Neural progenitor cell (in vitro differentiated cells): Measurements from ENCODE around the gene TANC1. TPM values are rescaled to one million over a fixed set of nuclear protein-coding genes. Genes with fewer than 3 reads are reported as not detected.

Experiments used
- DNase-seq: peaks from one replicate; pipeline ENCODE4 v3.0.0-alpha.2; 2016; ENCODE audit warnings: low spot score
- H2AFZ ChIP-seq: fragments of 200-600 bp; sonication (generic); replicated peaks from 2 replicates; pipeline ENCODE4 v1.6.1; 2016; ENCODE audit warnings: antibody characterized with exemption
- H3F3A ChIP-seq: fragments of 200-600 bp; sonication (generic); 2 replicates; pipeline ENCODE4 v1.6.1; 2016; ENCODE audit warnings: antibody characterized with exemption, low read depth
- H3K27ac ChIP-seq: fragments of 200-600 bp; sonication (generic); 2 replicates; pipeline ENCODE4 v1.5.1; 2016; ENCODE audit warnings: mild to moderate bottlenecking
- H3K27me3 ChIP-seq: fragments of 200-600 bp; sonication (generic); 2 replicates; pipeline ENCODE4 v1.6.1; 2016; ENCODE audit warnings: mild to moderate bottlenecking, moderate library complexity
- H3K36me3 ChIP-seq: fragments of 200-600 bp; sonication (generic); 2 replicates; pipeline ENCODE4 v1.5.1; 2016
- H3K4me1 ChIP-seq: fragments of 200-600 bp; sonication (generic); 2 replicates; pipeline ENCODE4 v1.6.1; 2016; ENCODE audit warnings: mixed run types
- H3K4me2 ChIP-seq: fragments of 200-600 bp; sonication (generic); 2 replicates; pipeline ENCODE4 v1.6.1; 2016
- H3K4me3 ChIP-seq: fragments of 200-600 bp; sonication (generic); 2 replicates; pipeline ENCODE4 v1.5.1; 2016
- H3K79me2 ChIP-seq: fragments of 200-600 bp; sonication (generic); 2 replicates; pipeline ENCODE4 v1.6.1; 2016; ENCODE audit warnings: low read depth
- H3K9ac ChIP-seq: fragments of 200-600 bp; sonication (generic); 2 replicates; pipeline ENCODE4 v1.6.1; 2016
- H3K9me3 ChIP-seq: fragments of 200-600 bp; sonication (generic); 2 replicates; pipeline ENCODE4 v1.5.1; 2016; ENCODE audit warnings: low read depth
- H4K20me1 ChIP-seq: fragments of 200-600 bp; sonication (generic); 2 replicates; pipeline ENCODE4 v1.6.1; 2016; ENCODE audit warnings: low read depth
- H3K27ac Mint-ChIP-seq: 3 replicates; pipeline ENCODE4 v1.8.0; 2021; ENCODE audit warnings: mixed read lengths
- H3K27me3 Mint-ChIP-seq: 2 replicates; pipeline ENCODE4 v1.8.0; 2022; ENCODE audit warnings: low read depth, mild to moderate bottlenecking, inconsistent platforms, moderate library complexity, mixed read lengths; ENCODE audit not compliant: insufficient read depth
- H3K36me3 Mint-ChIP-seq: 3 replicates; pipeline ENCODE4 v1.8.0; 2021; ENCODE audit warnings: mixed read lengths
- H3K4me1 Mint-ChIP-seq: 3 replicates; pipeline ENCODE4 v1.8.0; 2021; ENCODE audit warnings: mixed read lengths
- H3K4me3 Mint-ChIP-seq: 3 replicates; pipeline ENCODE4 v1.8.0; 2021; ENCODE audit warnings: mild to moderate bottlenecking, moderate library complexity, mixed read lengths
- H3K9me3 Mint-ChIP-seq: 3 replicates; pipeline ENCODE4 v1.8.0; 2020; ENCODE audit warnings: mixed read lengths
- CTCF ChIP-seq: fragments of 200-600 bp; sonication (generic); IDR thresholded peaks from 2 replicates; pipeline ENCODE4 v1.5.1; 2017; ENCODE audit warnings: antibody characterized with exemption, mild to moderate bottlenecking
- EZH2 ChIP-seq: fragments of 200-600 bp; sonication (generic); IDR thresholded peaks from 2 replicates; pipeline ENCODE4 v1.6.1; 2017; ENCODE audit warnings: antibody characterized with exemption, mild to moderate bottlenecking, moderate library complexity
- EZH2phosphoT487 ChIP-seq: fragments of 200-600 bp; sonication (generic); IDR thresholded peaks from 2 replicates; pipeline ENCODE4 v1.6.1; 2017; ENCODE audit warnings: antibody characterized with exemption
- total RNA-seq: library from RNA; depleted of rRNA; stranded (reverse); fragments of >200 nt; gene quantifications from 2 replicates; pipeline ENCODE4 v1.2.3, GENCODE V29; 2015; ENCODE audit warnings: low replicate concordance

TANC1 gene
- total RNA-seq, 1 donor from 2014 or later, result 11.9 TPM

DNA sequence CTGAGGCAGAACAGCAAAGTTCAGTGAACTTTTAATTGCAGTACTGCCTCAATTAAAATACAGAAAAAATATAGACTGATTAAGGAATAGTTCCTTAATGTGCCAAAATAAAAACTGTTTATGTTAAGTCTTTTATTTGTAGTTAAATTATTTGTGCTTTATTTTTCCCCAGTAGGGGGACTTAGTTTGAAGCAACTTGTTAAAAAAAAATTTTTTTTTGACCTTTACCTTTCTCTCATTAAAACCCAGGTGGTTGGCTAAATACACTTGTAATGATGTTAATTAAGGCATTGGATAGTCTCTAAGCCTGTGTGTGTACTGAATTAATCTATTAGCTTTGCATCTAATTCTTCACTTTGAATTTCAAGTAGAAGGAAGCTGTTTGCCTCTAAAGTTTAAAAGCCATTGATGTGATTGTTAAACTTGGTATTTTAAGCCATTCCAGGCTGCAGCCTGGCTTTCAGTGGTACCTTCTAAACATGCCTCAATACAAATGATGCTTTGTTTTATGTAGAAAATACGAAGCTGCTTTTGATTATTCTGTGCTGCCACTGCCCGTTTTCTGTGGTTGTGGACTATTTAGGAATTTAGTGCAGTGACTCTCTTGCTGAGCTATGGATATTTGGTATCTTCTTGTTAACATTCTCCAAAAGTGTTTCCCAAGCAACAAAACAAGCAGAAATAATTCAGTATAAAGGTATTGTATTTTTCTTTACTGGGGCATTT lies 102.9 kb downstream of the TANC1 start:
- Mint-ChIP-seq H3K36me3 (peaks cover 6% of the 10 kb centered on the region), H3K4me3 (no peak overlapping the region), H3K27me3 (no peaks in the 10 kb centered on the region), H3K27ac (no peak overlapping the region), H3K9me3 (no peaks in the 10 kb centered on the region), H3K4me1 (peaks cover 6% of the 10 kb centered on the region)
- H3K27me3 ChIP-seq, result peaks cover 16% of the 10 kb centered on the region
- H3K4me2 ChIP-seq, result peak overlapping the region; percentile 8
- no peaks in the 10 kb centered on the region for H3K36me3 ChIP-seq
- peaks cover 5% of the 10 kb centered on the region for H3F3A ChIP-seq
- no peak overlapping the region for H3K4me3 ChIP-seq
- no peak for DNase-seq
- peaks cover 21% of the 10 kb centered on the region for H3K4me1 ChIP-seq
- no peak overlapping the region for H3K27ac ChIP-seq
- H4K20me1 ChIP-seq, result no peaks in the 10 kb centered on the region
- TF ChIP-seq EZH2 (no peak), CTCF (no peak), EZH2phosphoT487 (peak; percentile 24)
- H3K9ac ChIP-seq, result no peak overlapping the region
- no peak overlapping the region for H2AFZ ChIP-seq
- H3K79me2 ChIP-seq, result no peaks in the 10 kb centered on the region
- H3K9me3 ChIP-seq, result no peaks in the 10 kb centered on the region

DNA sequence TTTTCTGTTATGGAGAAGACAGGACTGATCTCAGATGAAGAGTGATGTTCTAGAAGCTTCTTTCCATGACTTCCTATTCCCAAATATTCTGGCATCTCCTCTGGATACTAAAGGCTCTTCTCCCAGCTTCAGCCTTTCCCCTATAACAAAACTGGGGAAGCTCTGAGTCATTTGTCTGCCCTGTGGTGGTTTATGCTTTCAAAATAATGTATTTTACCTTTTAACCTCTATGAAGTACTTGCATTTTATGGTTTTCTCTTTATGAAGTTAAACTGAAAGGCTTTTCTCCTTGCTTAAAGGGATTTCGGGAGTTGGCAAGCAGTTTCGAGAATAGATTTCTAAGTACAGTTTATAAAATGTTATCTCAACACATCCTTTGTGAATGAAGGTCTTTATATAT lies 104.4 kb downstream of the TANC1 start:
- Histone ChIP-seq H3K27me3 (peaks cover 5% of the 10 kb centered on the region), H3K27ac (no peak overlapping the region), H3K9me3 (no peaks in the 10 kb centered on the region), H4K20me1 (no peaks in the 10 kb centered on the region), H3K36me3 (no peaks in the 10 kb centered on the region), H2AFZ (no peak overlapping the region), H3K9ac (no peak overlapping the region), H3F3A (no peaks in the 10 kb centered on the region), H3K4me3 (no peak overlapping the region), H3K79me2 (no peaks in the 10 kb centered on the region), H3K4me2 (no peak overlapping the region), H3K4me1 (peaks cover 10% of the 10 kb centered on the region)
- TF ChIP-seq EZH2, result no peak
- TF ChIP-seq CTCF, result no peak
- no peak for TF ChIP-seq EZH2phosphoT487
- Mint-ChIP-seq H3K4me3 (no peak overlapping the region), H3K27me3 (no peaks in the 10 kb centered on the region), H3K36me3 (peaks cover 6% of the 10 kb centered on the region), H3K4me1 (peaks cover 6% of the 10 kb centered on the region), H3K9me3 (no peaks in the 10 kb centered on the region), H3K27ac (no peak overlapping the region)
- DNase-seq, result no peak

DNA sequence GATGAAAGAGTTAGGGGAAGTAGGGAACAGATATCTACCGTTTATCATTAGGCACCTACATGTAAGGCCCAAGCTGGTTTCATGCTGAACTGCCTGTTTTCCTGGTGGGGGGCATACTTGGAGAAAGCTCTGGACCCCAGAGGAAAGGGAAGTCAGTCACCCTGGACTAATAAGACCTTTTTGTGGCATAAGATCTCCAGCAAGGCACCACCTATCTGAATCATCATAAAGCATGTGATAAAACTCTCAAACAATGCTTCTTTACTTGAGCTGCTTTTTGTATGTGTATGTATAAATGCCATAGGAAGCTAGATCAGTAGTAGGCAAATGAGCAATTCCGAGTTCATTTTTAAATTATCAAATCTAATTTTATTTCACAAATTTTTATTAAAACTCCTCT lies 104.8 kb downstream of the TANC1 start:
- no peaks in the 10 kb centered on the region for H3K79me2 ChIP-seq
- no peak overlapping the region for H3K4me2 ChIP-seq
- H3K27ac ChIP-seq, result no peak overlapping the region
- no peaks in the 10 kb centered on the region for H3K36me3 ChIP-seq
- Mint-ChIP-seq H3K9me3 (no peaks in the 10 kb centered on the region), H3K4me3 (no peak overlapping the region), H3K36me3 (peaks cover 6% of the 10 kb centered on the region), H3K27ac (no peak overlapping the region), H3K27me3 (no peaks in the 10 kb centered on the region), H3K4me1 (peaks cover 7% of the 10 kb centered on the region)
- peaks cover under 1% of the 10 kb centered on the region for H3K27me3 ChIP-seq
- H3F3A ChIP-seq, result no peaks in the 10 kb centered on the region
- no peak for TF ChIP-seq EZH2phosphoT487
- no peaks in the 10 kb centered on the region for H4K20me1 ChIP-seq
- H3K9me3 ChIP-seq, result no peaks in the 10 kb centered on the region
- H3K4me1 ChIP-seq, result peaks cover 11% of the 10 kb centered on the region
- DNase-seq, result no peak
- H3K4me3 ChIP-seq, result no peak overlapping the region
- H2AFZ ChIP-seq, result no peak overlapping the region
- H3K9ac ChIP-seq, result no peak overlapping the region

- no peaks in the 10 kb centered on the region for H3K9me3 ChIP-seq
- no peaks in the 10 kb centered on the region for H3K36me3 ChIP-seq
- no peaks in the 10 kb centered on the region for H3F3A ChIP-seq
- no peak overlapping the region for H3K4me2 ChIP-seq
- no peak overlapping the region for H3K27ac ChIP-seq
- H3K9me3 Mint-ChIP-seq, result no peaks in the 10 kb centered on the region
- H3K9ac ChIP-seq, result no peak overlapping the region
- H3K4me1 Mint-ChIP-seq, result peaks cover 15% of the 10 kb centered on the region
- no peaks in the 10 kb centered on the region for H3K79me2 ChIP-seq
- H2AFZ ChIP-seq, result no peak overlapping the region
- H3K27me3 ChIP-seq, result no peaks in the 10 kb centered on the region
- DNase-seq, result no peak
- H3K4me1 ChIP-seq, result peaks cover 15% of the 10 kb centered on the region
- no peak overlapping the region for H3K4me3 ChIP-seq
- no peak overlapping the region for H3K4me3 Mint-ChIP-seq
- H3K27me3 Mint-ChIP-seq, result no peaks in the 10 kb centered on the region
- peaks cover 6% of the 10 kb centered on the region for H3K36me3 Mint-ChIP-seq
- H3K27ac Mint-ChIP-seq, result no peak overlapping the region
- TF ChIP-seq EZH2phosphoT487 (no peak), CTCF (no peak), EZH2 (no peak)
- H4K20me1 ChIP-seq, result no peaks in the 10 kb centered on the region
Observed at GRCh38 chr2:159074605-159075004, 106.2 kb downstream of the TANC1 start.
